ENCODE measurements around the gene SLC25A39. TPM values are rescaled to one million over a fixed set of nuclear protein-coding genes. Genes with fewer than 3 reads are reported as not detected.
A peak's percentile ranks its signal among the peaks of the same experiment; 100 is the strongest.
"Not testable (repeated sequence)": the region's sequence is repeated elsewhere in the genome, so short reads cannot be mapped to it uniquely, and the experiment has no call there.

Gene SLC25A39
- total RNA-seq, 2 donors from 2014 or later = 60.4 to 83.3 TPM

DNA sequence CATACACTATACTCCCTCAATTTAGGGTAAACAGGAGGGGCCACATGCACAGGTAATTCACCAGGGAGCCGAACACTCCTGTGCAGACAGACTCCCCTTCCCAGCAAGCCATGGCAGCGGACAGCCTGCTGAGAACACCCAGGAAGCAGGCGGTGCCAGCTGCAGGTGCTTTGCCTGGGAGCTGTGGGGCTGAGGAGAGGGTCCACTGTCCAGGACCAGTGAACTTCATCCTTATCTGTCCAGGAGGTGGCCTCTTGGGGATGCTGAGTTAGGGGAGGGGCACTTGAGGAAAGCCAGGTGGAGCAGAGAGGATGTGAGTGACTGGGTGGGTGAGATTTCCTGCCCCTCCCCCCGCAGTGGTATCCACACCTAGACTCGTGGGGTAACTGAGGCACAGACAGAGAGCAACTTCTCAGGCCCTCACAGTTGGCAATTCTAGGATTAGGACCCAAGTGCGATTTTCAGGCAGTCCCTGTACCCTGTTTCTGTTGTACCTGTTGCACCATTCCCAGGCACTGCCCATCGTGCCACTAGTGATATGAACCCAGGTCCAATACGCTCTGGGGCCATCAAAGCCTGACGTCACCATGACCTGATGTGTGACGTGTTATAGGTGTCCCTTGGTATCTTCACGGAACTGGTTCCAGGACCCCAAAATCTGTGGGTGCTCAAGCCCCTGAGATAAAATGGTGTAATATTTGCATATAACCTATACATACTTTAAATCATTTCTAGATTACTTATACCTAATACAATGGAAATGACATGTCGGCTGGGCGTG lies 21.6 kb upstream of the SLC25A39 start:
- Histone ChIP-seq H3K27me3 (no peaks in the 10 kb centered on the region), H3K9me3 (no peaks in the 10 kb centered on the region), H3K27ac (peak overlapping the region; percentile 84 to 92), H3K36me3 (peaks cover 20% of the 10 kb centered on the region), H3K4me1 (peaks cover 0 to 18% of the 10 kb centered on the region in 2 donors), H3K4me3 (peak overlapping the region; percentile 71 to 82)
- no peak for DNase-seq (ENCODE audit: low spot score)
- TF ChIP-seq, protein P1, sequence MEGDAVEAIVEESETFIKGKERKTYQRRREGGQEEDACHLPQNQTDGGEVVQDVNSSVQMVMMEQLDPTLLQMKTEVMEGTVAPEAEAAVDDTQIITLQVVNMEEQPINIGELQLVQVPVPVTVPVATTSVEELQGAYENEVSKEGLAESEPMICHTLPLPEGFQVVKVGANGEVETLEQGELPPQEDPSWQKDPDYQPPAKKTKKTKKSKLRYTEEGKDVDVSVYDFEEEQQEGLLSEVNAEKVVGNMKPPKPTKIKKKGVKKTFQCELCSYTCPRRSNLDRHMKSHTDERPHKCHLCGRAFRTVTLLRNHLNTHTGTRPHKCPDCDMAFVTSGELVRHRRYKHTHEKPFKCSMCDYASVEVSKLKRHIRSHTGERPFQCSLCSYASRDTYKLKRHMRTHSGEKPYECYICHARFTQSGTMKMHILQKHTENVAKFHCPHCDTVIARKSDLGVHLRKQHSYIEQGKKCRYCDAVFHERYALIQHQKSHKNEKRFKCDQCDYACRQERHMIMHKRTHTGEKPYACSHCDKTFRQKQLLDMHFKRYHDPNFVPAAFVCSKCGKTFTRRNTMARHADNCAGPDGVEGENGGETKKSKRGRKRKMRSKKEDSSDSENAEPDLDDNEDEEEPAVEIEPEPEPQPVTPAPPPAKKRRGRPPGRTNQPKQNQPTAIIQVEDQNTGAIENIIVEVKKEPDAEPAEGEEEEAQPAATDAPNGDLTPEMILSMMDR (IDR thresholded peaks at IDR 0.05) = peak in 1 of 2 donors; percentile 1

- peak overlapping the region; percentile 84 to 92 for H3K27ac ChIP-seq
- peak; percentile 69 for DNase-seq (ENCODE audit: low spot score)
- peak overlapping the region; percentile 71 to 82 for H3K4me3 ChIP-seq
- TF ChIP-seq, protein P1 (IDR thresholded peaks at IDR 0.05) = peak; percentile 16 to 56
- H3K36me3 ChIP-seq = peaks cover 13% of the 10 kb centered on the region
- H3K27me3 ChIP-seq = no peaks in the 10 kb centered on the region
- H3K4me1 ChIP-seq = peaks cover 0 to 18% of the 10 kb centered on the region in 2 donors
- H3K9me3 ChIP-seq = no peaks in the 10 kb centered on the region
Measured at GRCh38 chr17:44345454-44346026, 20.9 kb upstream of the SLC25A39 start.

DNA sequence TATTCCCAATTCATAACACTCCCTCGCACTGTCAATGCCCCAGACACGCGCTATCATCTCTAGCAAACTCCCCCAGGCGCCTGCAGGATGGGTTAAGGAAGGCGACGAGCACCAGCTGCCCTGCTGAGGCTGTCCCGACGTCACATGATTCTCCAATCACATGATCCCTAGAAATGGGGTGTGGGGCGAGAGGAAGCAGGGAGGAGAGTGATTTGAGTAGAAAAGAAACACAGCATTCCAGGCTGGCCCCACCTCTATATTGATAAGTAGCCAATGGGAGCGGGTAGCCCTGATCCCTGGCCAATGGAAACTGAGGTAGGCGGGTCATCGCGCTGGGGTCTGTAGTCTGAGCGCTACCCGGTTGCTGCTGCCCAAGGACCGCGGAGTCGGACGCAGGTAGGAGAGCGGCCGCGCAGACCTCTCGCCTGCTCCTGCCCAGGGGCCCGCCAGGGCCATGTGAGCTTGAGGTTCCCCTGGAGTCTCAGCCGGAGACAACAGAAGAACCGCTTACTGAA lies 20.4 kb upstream of the SLC25A39 start, which contains the start of gene GRN:
GRN (plus strand) TSS at position 364 of the 515 bp plus-strand sequence. CDS start 3,863 bp downstream, outside the sequence.
- H3K4me1 ChIP-seq = peaks cover 0 to 18% of the 10 kb centered on the region in 2 donors
- TF ChIP-seq, protein P1 (IDR thresholded peaks at IDR 0.05) = no peak

DNA sequence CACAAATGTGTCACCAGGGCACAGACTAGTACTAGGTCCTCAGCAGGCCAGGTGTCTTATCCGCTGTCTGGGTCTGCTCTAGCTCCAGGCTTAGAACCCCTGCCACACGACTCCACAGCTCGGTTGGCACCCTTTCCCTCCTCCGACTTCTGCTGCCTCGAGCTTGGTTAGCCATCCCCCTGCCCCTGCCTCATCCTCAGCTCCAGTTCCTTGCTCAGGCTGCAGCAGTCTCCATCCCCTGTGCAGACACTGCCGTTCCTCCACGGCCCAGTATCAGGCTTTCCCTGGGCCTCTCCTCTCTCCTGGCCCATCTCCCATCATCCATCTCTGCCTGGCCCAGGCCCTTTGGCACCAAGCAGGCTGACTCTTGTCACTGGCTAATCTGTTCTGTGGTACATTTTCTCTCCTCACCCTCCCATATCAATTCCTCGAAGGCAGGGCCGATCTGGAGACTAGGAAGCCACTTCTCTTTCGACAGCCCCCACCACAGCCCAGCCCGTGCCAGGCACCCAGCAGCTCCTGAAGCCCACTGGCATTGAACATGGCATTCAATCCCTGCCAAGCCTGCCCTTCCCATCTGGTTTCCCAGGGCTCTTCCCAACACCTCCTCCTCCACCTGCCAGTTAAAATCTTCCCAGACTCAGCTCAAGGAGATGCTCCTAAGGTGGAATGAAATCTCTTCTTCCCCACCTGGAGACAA lies 19.0 kb upstream of the SLC25A39 start:
- no peak overlapping the region for H3K27ac ChIP-seq
- H3K36me3 ChIP-seq = no peaks in the 10 kb centered on the region
- no peak overlapping the region for H3K4me3 ChIP-seq
- H3K9me3 ChIP-seq = no peaks in the 10 kb centered on the region
- no peak for DNase-seq (ENCODE audit: low spot score)
- no peaks in the 10 kb centered on the region for H3K27me3 ChIP-seq
- TF ChIP-seq, protein P1 (IDR thresholded peaks at IDR 0.05) = no peak
- peaks cover 0 to 18% of the 10 kb centered on the region in 2 donors for H3K4me1 ChIP-seq

More for the DNA sequence above, 20.4 kb upstream of the SLC25A39 start, which contains the start of gene GRN:
- H3K27ac ChIP-seq = peak within 1 kb of the TSS; percentile 84 to 92
- peak within 1 kb of the TSS; percentile 71 to 82 for H3K4me3 ChIP-seq
- no peaks in the 10 kb centered on the region for H3K9me3 ChIP-seq
- no peaks in the 10 kb centered on the region for H3K27me3 ChIP-seq
- DNase-seq (ENCODE audit: low spot score) = peak; percentile 99
- H3K36me3 ChIP-seq = peaks cover 7% of the 10 kb centered on the region

DNA sequence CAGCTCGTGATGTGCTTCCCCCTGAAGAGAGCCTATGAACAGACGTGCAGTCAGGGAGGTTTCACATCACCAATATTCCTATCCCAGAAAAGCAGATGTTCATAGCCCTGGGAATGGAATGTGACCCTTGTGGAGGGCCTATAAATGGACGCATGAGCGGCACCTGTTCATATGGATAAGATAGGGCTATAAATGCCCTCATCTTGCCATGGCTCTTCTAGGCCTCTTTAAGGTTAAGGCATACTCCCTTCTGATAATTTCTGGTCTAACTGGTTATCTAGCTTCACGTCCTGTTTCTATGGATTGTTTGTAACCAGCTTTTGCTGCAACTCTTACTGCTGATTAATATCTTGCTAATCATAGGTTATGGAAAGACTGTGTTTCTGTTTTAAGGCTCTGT lies 15.9 kb upstream of the SLC25A39 start:
- H3K27ac ChIP-seq; H3K36me3 ChIP-seq; H3K4me1 ChIP-seq; H3K9me3 ChIP-seq; H3K27me3 ChIP-seq; H3K4me3 ChIP-seq; DNase-seq (ENCODE audit: low spot score): not testable (repeated sequence)
